A549 (cell line): ENCODE data around the gene ATXN10. TPM values are rescaled to one million over a fixed set of nuclear protein-coding genes. Genes with fewer than 3 reads are reported as not detected.

Experiments
- ATAC-seq, 2 experiments: fragments of 200-7000 bp in 1 of 2; fragments of >200 bp in 1 of 2; cut with Nextera tagmentation in 1 of 2; cut with Tn5 transposase in 1 of 2; 3 replicates each; pipeline versions ENCODE4 v1.8.0 to v1.9.1; 2018 to 2020; ENCODE audit warnings: mild to moderate bottlenecking in 1 of 2, moderate library complexity in 1 of 2
- CTCF ChIA-PET: fragments of 300-600 bp; sonication (Branson Sonifier 250); formaldehyde crosslinking; extraction: SDS; loops from one replicate; lab custom pipeline; 2021; ENCODE audit warnings: antibody characterized with exemption, inconsistent platforms; lab: Yijun Ruan, JAX
- POLR2A ChIA-PET: fragments of 350-600 bp; formaldehyde crosslinking; extraction: SDS; loops from one replicate; lab custom pipeline; 2021; ENCODE audit warnings: antibody characterized with exemption, inconsistent platforms; lab: Yijun Ruan, JAX
- DNase-seq, 2 experiments: peaks; one replicate each; pipeline versions ENCODE4 v3.0.0 to v3.0.0-alpha.2; 2011 to 2016; ENCODE audit warnings: low read depth in 1 of 2, low spot score in 1 of 2
- FAIRE-seq: peaks from 2 replicates; lab custom pipeline; 2011; peaks lifted over from hg19 to GRCh38; lab: Jason Lieb, UNC
- H3K27ac ChIP-seq, 2 experiments: fragments of >200 bp; sonication (Bioruptor Twin); formaldehyde crosslinking; 3 replicates each; pipeline ENCODE4 v1.5.1; 2016 to 2017
- H3K4me1 ChIP-seq: fragments of >200 bp; sonication (Bioruptor Twin); formaldehyde crosslinking; 3 replicates; pipeline ENCODE4 v1.6.1; 2016
- H3K4me2 ChIP-seq: fragments of >200 bp; sonication (Bioruptor Twin); formaldehyde crosslinking; 3 replicates; pipeline ENCODE4 v1.6.1; 2016
- H3K4me3 ChIP-seq: fragments of >200 bp; sonication (Bioruptor Twin); formaldehyde crosslinking; 3 replicates; pipeline ENCODE4 v1.5.1; 2016
- H3K9me3 ChIP-seq: fragments of >200 bp; sonication (Bioruptor Twin); formaldehyde crosslinking; 3 replicates; pipeline ENCODE4 v1.6.1; 2016
- CHD2 ChIP-seq: fragments of 150-350 bp; IDR thresholded peaks from 2 replicates; pipeline ENCODE4 v1.6.1; 2014; ENCODE audit warnings: low read length; ENCODE audit not compliant: partially characterized antibody
- CTCF ChIP-seq: fragments of >200 bp; sonication (Bioruptor Twin); formaldehyde crosslinking; IDR thresholded peaks from 3 replicates; pipeline ENCODE4 v1.5.1; 2016
- EP300 ChIP-seq, 2 experiments: fragments of >200 bp; sonication (Bioruptor Twin); formaldehyde crosslinking; IDR thresholded peaks; 2 replicates in 1 of 2; 3 replicates in 1 of 2; pipeline ENCODE4 v1.6.1; 2016 to 2017
- ESRRA ChIP-seq: fragments of 150-350 bp; IDR thresholded peaks from 2 replicates; pipeline ENCODE4 v1.6.1; 2014; ENCODE audit warnings: mild to moderate bottlenecking, low read length, borderline replicate concordance
- FOXS1 ChIP-seq: fragments of 250-450 bp; sonication (Bioruptor Pico); IDR thresholded peaks from 2 replicates; pipeline ENCODE4 v1.5.0; 2020; ENCODE audit warnings: mild to moderate bottlenecking, moderate library complexity
- GATA3 ChIP-seq: IDR thresholded peaks from 2 replicates; pipeline ENCODE4 v1.6.1; 2012; ENCODE audit warnings: borderline replicate concordance
- HEYL ChIP-seq: fragments of 250-450 bp; sonication (Bioruptor Pico); IDR thresholded peaks from 2 replicates; pipeline ENCODE4 v1.8.0; 2021; ENCODE audit warnings: mild to moderate bottlenecking, moderate library complexity
- HMGXB4 ChIP-seq: fragments of 250-450 bp; sonication (Bioruptor Pico); IDR thresholded peaks from 2 replicates; pipeline ENCODE4 v1.5.0; 2021; ENCODE audit warnings: mild to moderate bottlenecking, moderate library complexity, borderline replicate concordance
- HOXA7 ChIP-seq: fragments of 250-450 bp; sonication (Bioruptor Pico); IDR thresholded peaks from 2 replicates; pipeline ENCODE4 v1.5.0; 2020; ENCODE audit warnings: mild to moderate bottlenecking, moderate library complexity
- JUN ChIP-seq, 2 experiments: fragments of >200 bp; sonication (Bioruptor Twin); formaldehyde crosslinking; IDR thresholded peaks; 2 replicates in 1 of 2; 3 replicates in 1 of 2; pipeline ENCODE4 v1.6.1; 2016 to 2017
- JUNB ChIP-seq: fragments of >200 bp; sonication (Bioruptor Twin); formaldehyde crosslinking; IDR thresholded peaks from 2 replicates; pipeline ENCODE4 v1.6.1; 2016
- KDM1A ChIP-seq: fragments of 200-600 bp; sonication (generic); IDR thresholded peaks from 2 replicates; pipeline ENCODE4 v1.6.1; 2016; ENCODE audit warnings: low read depth, mild to moderate bottlenecking
- NFE2L2 ChIP-seq: fragments of 150-350 bp; conservative IDR thresholded peaks from 2 replicates; pipeline ENCODE4 v1.6.1; 2014; ENCODE audit warnings: low read length
- NR3C1 ChIP-seq: fragments of >200 bp; sonication (Bioruptor Twin); formaldehyde crosslinking; IDR thresholded peaks from 3 replicates; pipeline ENCODE4 v1.6.1; 2017
- POLR2AphosphoS2 ChIP-seq: conservative IDR thresholded peaks from 2 replicates; pipeline ENCODE4 v1.6.1; 2012; ENCODE audit warnings: low read length, improper control_type of control experiment, inconsistent platforms
- RARB ChIP-seq: fragments of 250-450 bp; sonication (Bioruptor Pico); IDR thresholded peaks from 2 replicates; pipeline ENCODE4 v1.8.0; 2021; ENCODE audit warnings: mild to moderate bottlenecking, moderate library complexity
- RCOR1 ChIP-seq: fragments of 150-350 bp; IDR thresholded peaks from 2 replicates; pipeline ENCODE4 v1.6.1; 2014; ENCODE audit warnings: antibody characterized with exemption, low read length, low read depth
- RNF2 ChIP-seq: fragments of 200-600 bp; sonication (generic); IDR thresholded peaks from 2 replicates; pipeline ENCODE4 v1.6.1; 2016; ENCODE audit warnings: low read depth, mild to moderate bottlenecking, antibody characterized with exemption, moderate library complexity, borderline replicate concordance
- TFCP2L1 ChIP-seq: fragments of 250-450 bp; sonication (Bioruptor Pico); IDR thresholded peaks from 2 replicates; pipeline ENCODE4 v1.5.0; 2021; ENCODE audit warnings: mild to moderate bottlenecking
- TP53 ChIP-seq: fragments of 250-450 bp; sonication (Bioruptor Pico); IDR thresholded peaks from 2 replicates; pipeline ENCODE4 v1.5.0; 2021; ENCODE audit warnings: mild to moderate bottlenecking, moderate library complexity
- ZNF302 ChIP-seq: fragments of 250-450 bp; sonication (Bioruptor Pico); IDR thresholded peaks from 2 replicates; pipeline ENCODE4 v1.9.0; 2021; ENCODE audit warnings: inconsistent platforms, mild to moderate bottlenecking, moderate library complexity
- WGBS: methylation state at CpG from one replicate; pipeline ENCODE4 v1.1.6; 2017; ENCODE audit errors: missing lambda C conversion rate; 5-methylcytosine and 5-hydroxymethylcytosine counted together
- polyA plus RNA-seq, 4 experiments: library from polyadenylated mRNA; depleted of rRNA in 3 of 4; stranded (reverse); fragments of >200 nt; fragmentation: RNase III in 1 of 4; extraction: RNeasy Plus Mini Kit Qiagen cat#74134 plus additional on column Dnase treatment in 1 of 4; gene quantifications; 2 replicates in 3 of 4; 3 replicates in 1 of 4; pipeline ENCODE4 v1.2.3, GENCODE V29; 2011 to 2017
- TF ChIP-seq, protein P1 (sequence below): IDR thresholded peaks from 2 replicates; pipeline ENCODE4 v1.6.1; 2012; ENCODE audit warnings: low read depth, borderline replicate concordance
- TF ChIP-seq, protein P2 (sequence below): fragments of >200 bp; sonication (Bioruptor Twin); formaldehyde crosslinking; IDR thresholded peaks from 3 replicates; pipeline ENCODE4 v1.6.1; 2016

The ATXN10 gene
- polyA plus RNA-seq, 2 of the 4 experiments (the other 2 are of a cell fraction) = 126 to 281 TPM

- H3K27ac ChIP-seq = no peak overlapping the region
- ChIA-PET POLR2A (no interaction called here), CTCF (interaction anchor here (4.0 kb wide), 1 partner anchor 14 kb away, joined by 17 read pairs; no protein-coding TSS in a partner anchor)
- no peak for ATAC-seq
- H3K9me3 ChIP-seq = peaks cover 3% of the 10 kb centered on the region; the same call in 1 of the 3 replicates
- H3K4me2 ChIP-seq = no peak overlapping the region
- WGBS = 94% methylated on average over 16 of the region's 18 CpGs
- FAIRE-seq = no peak
- H3K4me1 ChIP-seq = no peaks in the 10 kb centered on the region
- TF ChIP-seq HMGXB4 (CRISPR knock-in tag) = no peak
- no peak for TF ChIP-seq RARB (CRISPR knock-in tag)
- TF ChIP-seq RCOR1 = no peak
- no peak for TF ChIP-seq HEYL (CRISPR knock-in tag)
- TF ChIP-seq CTCF = no peak
- no peak for TF ChIP-seq CHD2
- TF ChIP-seq, all 56 proteins: peak for 0
- no peak overlapping the region for H3K4me3 ChIP-seq
- no peak for DNase-seq
Measured at GRCh38 chr22:45877651-45878050, 206.0 kb downstream of the ATXN10 start.

GRCh38 chr22:45878051-45878781, 206.6 kb downstream of the ATXN10 start:
- no peak overlapping the region for H3K27ac ChIP-seq
- no peak overlapping the region for H3K4me3 ChIP-seq
- H3K4me2 ChIP-seq = no peak overlapping the region
- FAIRE-seq = no peak
- no peak; a peak in 1 of 6 replicates for ATAC-seq
- ChIA-PET POLR2A (no interaction called here), CTCF (interaction anchor here (0.5 to 4.0 kb wide), 3 partner anchors 14 to 43 kb away, joined by 3 to 17 read pairs (median 3); no protein-coding TSS in a partner anchor)
- H3K9me3 ChIP-seq = no peaks in the 10 kb centered on the region
- no peaks in the 10 kb centered on the region for H3K4me1 ChIP-seq
- 79% methylated on average over 22 of the region's 25 CpGs for WGBS
- DNase-seq = no peak
- TF ChIP-seq NR3C1 (no peak), HOXA7 (CRISPR knock-in tag) (no peak), KDM1A (no peak), POLR2AphosphoS2 (no peak), ZNF302 (no peak), JUN (IDR thresholded peaks at IDR 0.05) (no peak), RNF2 (no peak), EP300 (IDR thresholded peaks at IDR 0.05) (no peak), JUNB (no peak), TFCP2L1 (no peak), ESRRA (no peak), FOXS1 (CRISPR knock-in tag) (no peak), TP53 (CRISPR knock-in tag) (no peak), NFE2L2 (no peak), GATA3 (no peak)
- TF ChIP-seq, protein P1, sequence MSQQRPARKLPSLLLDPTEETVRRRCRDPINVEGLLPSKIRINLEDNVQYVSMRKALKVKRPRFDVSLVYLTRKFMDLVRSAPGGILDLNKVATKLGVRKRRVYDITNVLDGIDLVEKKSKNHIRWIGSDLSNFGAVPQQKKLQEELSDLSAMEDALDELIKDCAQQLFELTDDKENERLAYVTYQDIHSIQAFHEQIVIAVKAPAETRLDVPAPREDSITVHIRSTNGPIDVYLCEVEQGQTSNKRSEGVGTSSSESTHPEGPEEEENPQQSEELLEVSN = no peak
- TF ChIP-seq, protein P2, sequence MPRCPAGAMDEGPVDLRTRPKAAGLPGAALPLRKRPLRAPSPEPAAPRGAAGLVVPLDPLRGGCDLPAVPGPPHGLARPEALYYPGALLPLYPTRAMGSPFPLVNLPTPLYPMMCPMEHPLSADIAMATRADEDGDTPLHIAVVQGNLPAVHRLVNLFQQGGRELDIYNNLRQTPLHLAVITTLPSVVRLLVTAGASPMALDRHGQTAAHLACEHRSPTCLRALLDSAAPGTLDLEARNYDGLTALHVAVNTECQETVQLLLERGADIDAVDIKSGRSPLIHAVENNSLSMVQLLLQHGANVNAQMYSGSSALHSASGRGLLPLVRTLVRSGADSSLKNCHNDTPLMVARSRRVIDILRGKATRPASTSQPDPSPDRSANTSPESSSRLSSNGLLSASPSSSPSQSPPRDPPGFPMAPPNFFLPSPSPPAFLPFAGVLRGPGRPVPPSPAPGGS = no peak
